ENCODE data around the gene RPLP1. TPM values are rescaled to one million over a fixed set of nuclear protein-coding genes. Genes with fewer than 3 reads are reported as not detected.

RPLP1 gene
- total and polyA plus RNA-seq, 9 of the 15 experiments (the other 6 are each of a cell fraction or from before 2014, with no cell fraction given), result 76.3 to 3,053 (median 847) TPM

DNA sequence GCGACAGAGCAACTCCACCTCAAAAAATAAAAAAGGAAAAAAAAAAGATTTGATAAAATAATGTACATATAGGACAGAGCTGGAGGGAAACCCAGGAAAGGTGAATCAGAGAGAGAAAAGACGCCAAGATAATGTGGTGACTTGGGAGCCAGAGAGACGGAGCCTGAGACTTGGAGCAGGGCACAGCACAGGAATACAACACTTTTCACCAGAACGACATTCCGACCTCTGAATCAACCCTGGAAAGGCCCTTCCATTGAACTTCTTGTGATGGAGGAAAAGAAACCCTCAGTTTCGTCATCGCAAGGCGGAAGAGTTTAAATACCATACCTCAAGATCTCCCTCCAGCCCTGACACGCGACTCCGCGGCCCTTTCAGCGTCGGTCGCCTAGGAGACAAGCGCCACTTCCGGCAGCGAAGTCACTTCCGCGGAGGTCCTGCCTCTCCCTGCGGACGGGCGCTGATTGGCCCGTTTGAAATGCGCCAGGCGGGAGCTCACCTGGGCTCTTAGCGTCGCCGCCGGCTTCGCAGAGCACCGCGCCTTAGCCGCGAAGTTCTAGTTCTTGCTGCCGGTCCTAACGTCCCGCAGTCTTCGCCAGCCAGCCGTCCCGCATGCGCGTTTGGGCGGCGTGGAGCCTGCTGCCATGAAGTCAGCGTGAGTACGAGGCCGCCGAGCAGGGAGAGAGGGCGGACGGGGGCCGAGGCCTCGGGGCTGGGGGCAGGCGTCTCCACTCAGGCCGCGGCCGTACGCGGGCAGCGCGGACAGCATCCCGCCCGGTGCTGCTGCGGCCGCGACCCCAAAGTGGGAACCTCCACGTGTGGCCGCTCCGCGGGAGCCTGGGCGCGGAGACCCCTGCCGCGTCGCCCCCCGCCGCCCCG is 38.6 kb upstream of the RPLP1 start, which contains the start of gene KIF23 (continued):
- TF ChIP-seq, protein P1, sequence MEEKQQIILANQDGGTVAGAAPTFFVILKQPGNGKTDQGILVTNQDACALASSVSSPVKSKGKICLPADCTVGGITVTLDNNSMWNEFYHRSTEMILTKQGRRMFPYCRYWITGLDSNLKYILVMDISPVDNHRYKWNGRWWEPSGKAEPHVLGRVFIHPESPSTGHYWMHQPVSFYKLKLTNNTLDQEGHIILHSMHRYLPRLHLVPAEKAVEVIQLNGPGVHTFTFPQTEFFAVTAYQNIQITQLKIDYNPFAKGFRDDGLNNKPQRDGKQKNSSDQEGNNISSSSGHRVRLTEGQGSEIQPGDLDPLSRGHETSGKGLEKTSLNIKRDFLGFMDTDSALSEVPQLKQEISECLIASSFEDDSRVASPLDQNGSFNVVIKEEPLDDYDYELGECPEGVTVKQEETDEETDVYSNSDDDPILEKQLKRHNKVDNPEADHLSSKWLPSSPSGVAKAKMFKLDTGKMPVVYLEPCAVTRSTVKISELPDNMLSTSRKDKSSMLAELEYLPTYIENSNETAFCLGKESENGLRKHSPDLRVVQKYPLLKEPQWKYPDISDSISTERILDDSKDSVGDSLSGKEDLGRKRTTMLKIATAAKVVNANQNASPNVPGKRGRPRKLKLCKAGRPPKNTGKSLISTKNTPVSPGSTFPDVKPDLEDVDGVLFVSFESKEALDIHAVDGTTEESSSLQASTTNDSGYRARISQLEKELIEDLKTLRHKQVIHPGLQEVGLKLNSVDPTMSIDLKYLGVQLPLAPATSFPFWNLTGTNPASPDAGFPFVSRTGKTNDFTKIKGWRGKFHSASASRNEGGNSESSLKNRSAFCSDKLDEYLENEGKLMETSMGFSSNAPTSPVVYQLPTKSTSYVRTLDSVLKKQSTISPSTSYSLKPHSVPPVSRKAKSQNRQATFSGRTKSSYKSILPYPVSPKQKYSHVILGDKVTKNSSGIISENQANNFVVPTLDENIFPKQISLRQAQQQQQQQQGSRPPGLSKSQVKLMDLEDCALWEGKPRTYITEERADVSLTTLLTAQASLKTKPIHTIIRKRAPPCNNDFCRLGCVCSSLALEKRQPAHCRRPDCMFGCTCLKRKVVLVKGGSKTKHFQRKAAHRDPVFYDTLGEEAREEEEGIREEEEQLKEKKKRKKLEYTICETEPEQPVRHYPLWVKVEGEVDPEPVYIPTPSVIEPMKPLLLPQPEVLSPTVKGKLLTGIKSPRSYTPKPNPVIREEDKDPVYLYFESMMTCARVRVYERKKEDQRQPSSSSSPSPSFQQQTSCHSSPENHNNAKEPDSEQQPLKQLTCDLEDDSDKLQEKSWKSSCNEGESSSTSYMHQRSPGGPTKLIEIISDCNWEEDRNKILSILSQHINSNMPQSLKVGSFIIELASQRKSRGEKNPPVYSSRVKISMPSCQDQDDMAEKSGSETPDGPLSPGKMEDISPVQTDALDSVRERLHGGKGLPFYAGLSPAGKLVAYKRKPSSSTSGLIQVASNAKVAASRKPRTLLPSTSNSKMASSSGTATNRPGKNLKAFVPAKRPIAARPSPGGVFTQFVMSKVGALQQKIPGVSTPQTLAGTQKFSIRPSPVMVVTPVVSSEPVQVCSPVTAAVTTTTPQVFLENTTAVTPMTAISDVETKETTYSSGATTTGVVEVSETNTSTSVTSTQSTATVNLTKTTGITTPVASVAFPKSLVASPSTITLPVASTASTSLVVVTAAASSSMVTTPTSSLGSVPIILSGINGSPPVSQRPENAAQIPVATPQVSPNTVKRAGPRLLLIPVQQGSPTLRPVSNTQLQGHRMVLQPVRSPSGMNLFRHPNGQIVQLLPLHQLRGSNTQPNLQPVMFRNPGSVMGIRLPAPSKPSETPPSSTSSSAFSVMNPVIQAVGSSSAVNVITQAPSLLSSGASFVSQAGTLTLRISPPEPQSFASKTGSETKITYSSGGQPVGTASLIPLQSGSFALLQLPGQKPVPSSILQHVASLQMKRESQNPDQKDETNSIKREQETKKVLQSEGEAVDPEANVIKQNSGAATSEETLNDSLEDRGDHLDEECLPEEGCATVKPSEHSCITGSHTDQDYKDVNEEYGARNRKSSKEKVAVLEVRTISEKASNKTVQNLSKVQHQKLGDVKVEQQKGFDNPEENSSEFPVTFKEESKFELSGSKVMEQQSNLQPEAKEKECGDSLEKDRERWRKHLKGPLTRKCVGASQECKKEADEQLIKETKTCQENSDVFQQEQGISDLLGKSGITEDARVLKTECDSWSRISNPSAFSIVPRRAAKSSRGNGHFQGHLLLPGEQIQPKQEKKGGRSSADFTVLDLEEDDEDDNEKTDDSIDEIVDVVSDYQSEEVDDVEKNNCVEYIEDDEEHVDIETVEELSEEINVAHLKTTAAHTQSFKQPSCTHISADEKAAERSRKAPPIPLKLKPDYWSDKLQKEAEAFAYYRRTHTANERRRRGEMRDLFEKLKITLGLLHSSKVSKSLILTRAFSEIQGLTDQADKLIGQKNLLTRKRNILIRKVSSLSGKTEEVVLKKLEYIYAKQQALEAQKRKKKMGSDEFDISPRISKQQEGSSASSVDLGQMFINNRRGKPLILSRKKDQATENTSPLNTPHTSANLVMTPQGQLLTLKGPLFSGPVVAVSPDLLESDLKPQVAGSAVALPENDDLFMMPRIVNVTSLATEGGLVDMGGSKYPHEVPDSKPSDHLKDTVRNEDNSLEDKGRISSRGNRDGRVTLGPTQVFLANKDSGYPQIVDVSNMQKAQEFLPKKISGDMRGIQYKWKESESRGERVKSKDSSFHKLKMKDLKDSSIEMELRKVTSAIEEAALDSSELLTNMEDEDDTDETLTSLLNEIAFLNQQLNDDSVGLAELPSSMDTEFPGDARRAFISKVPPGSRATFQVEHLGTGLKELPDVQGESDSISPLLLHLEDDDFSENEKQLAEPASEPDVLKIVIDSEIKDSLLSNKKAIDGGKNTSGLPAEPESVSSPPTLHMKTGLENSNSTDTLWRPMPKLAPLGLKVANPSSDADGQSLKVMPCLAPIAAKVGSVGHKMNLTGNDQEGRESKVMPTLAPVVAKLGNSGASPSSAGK (IDR thresholded peaks at IDR 0.05), result peak; percentile 84
- peak; percentile 96 for TF ChIP-seq POLR2G (IDR thresholded peaks at IDR 0.05; ENCODE audit: low read depth, low read length)
- TF ChIP-seq BRCA1 (IDR thresholded peaks at IDR 0.05), result no peak
- no peak for TF ChIP-seq BRCA1 (CRISPR knock-in tag; IDR thresholded peaks at IDR 0.05)
- peak; percentile 15; the same call in 1 of the 2 replicates for TF ChIP-seq NFE2 (IDR thresholded peaks at IDR 0.05; ENCODE audit: low read depth)
- TF ChIP-seq ZBTB12 (CRISPR knock-in tag; IDR thresholded peaks at IDR 0.05), result peak; percentile 64
- TF ChIP-seq MAX (CRISPR knock-in tag; IDR thresholded peaks at IDR 0.05), result peak; percentile 91
- 0 out of 2 replicates have a peak, but pooled peaks have one; percentile 28 for TF ChIP-seq SIN3B (IDR thresholded peaks at IDR 0.05; ENCODE audit: low read depth)
- TF ChIP-seq ATF1 (CRISPR knock-in tag; IDR thresholded peaks at IDR 0.05), result no peak
- peak; percentile 84 for TF ChIP-seq ATF1 (tag; IDR thresholded peaks at IDR 0.05)
- peak; percentile 87; the same call in 1 of the 2 replicates for TF ChIP-seq ATF6 (CRISPR knock-in tag; IDR thresholded peaks at IDR 0.05)
- peak; percentile 9; the same call in 1 of the 2 replicates for TF ChIP-seq C11orf30 (IDR thresholded peaks at IDR 0.05; ENCODE audit: low read depth)
- peak; percentile 59 for TF ChIP-seq HCFC1 (IDR thresholded peaks at IDR 0.05; ENCODE audit: low read depth, low read length)

All from K562 (cell line).